ENCODE measurements around the gene FAM222A. TPM values are rescaled to one million over a fixed set of nuclear protein-coding genes. Genes with fewer than 3 reads are reported as not detected.
A peak's percentile ranks its signal among the peaks of the same experiment; 100 is the strongest.

FAM222A gene
- total RNA-seq, 2 donors from 2014 or later, result 21.6 to 24.4 TPM

DNA sequence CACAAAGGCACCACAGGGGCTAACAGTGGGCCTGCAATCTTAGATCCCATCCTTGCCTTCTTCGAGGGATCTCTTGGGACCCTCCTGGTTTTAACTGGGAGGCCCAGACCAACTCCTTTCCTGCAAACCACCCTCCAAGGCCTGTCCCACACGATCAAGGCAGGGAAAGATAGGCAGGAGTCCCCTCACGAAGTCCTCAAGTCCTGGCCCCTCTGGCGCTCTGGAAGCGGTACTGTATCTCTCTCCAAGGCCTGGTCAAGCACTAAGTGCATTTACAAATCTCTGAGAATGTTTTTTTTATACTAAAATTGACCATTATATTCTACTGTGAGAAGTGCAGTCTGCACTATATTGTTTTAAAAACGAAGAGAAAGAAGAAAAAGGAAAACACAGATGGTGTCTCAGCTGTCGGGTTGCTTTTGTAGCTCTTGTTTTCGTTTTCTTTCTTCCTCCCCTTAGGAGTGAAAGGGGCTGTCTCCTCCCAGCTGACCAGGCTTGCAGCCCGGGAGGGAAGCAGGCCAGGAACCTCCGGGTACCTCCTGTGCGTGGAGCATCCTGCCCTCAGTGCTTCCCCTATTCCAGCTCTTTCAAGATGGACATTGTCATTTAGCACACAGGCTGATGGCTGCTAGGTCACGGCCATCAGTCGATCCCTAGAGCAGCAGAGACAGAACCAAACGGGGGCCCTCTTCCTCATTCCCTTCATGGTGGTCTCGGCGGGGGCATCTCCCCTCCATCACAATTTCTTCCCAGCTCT lies 56.7 kb downstream of the FAM222A start:
- Histone ChIP-seq H3K9ac (ENCODE audit: extremely low read depth, low read length, poor library complexity, severe bottlenecking) (no peak overlapping the region), H3K27me3 (ENCODE audit: control insufficient read depth, insufficient read depth, low read length, poor library complexity, severe bottlenecking) (no peaks in the 10 kb centered on the region), H3K36me3 (ENCODE audit: control insufficient read depth, insufficient read depth, low read length) (peaks cover 10% of the 10 kb centered on the region), H3K9me3 (ENCODE audit: control insufficient read depth, low read length) (no peaks in the 10 kb centered on the region), H3K4me3 (ENCODE audit: low read length) (no peak overlapping the region), H3K4me1 (ENCODE audit: control insufficient read depth, insufficient read depth, low read length) (no peaks in the 10 kb centered on the region), H3K27ac (ENCODE audit: low read depth, low read length) (no peak overlapping the region)
- Mint-ChIP-seq H3K27ac (no peak overlapping the region), H3K9me3 (no peaks in the 10 kb centered on the region), H3K4me3 (no peak overlapping the region), H3K27me3 (ENCODE audit: insufficient read depth) (no peaks in the 10 kb centered on the region), H3K4me1 (peaks cover 11% of the 10 kb centered on the region), H3K36me3 (ENCODE audit: low read depth) (peaks cover 11% of the 10 kb centered on the region)
- TF ChIP-seq, protein P1, sequence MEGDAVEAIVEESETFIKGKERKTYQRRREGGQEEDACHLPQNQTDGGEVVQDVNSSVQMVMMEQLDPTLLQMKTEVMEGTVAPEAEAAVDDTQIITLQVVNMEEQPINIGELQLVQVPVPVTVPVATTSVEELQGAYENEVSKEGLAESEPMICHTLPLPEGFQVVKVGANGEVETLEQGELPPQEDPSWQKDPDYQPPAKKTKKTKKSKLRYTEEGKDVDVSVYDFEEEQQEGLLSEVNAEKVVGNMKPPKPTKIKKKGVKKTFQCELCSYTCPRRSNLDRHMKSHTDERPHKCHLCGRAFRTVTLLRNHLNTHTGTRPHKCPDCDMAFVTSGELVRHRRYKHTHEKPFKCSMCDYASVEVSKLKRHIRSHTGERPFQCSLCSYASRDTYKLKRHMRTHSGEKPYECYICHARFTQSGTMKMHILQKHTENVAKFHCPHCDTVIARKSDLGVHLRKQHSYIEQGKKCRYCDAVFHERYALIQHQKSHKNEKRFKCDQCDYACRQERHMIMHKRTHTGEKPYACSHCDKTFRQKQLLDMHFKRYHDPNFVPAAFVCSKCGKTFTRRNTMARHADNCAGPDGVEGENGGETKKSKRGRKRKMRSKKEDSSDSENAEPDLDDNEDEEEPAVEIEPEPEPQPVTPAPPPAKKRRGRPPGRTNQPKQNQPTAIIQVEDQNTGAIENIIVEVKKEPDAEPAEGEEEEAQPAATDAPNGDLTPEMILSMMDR (conservative IDR thresholded peaks at IDR 0.05), result no peak
- WGBS, 2 experiments (ENCODE audit: insufficient coverage in 1 of 2, insufficient read length in 1 of 2), result 86 to 92% methylated on average over 5 to 16 of the region's 16 CpGs
- peak; percentile 46 for DNase-seq

- Histone ChIP-seq H3K9ac (ENCODE audit: extremely low read depth, low read length, poor library complexity, severe bottlenecking) (no peak overlapping the region), H3K36me3 (ENCODE audit: control insufficient read depth, insufficient read depth, low read length) (peaks cover 6% of the 10 kb centered on the region), H3K27ac (ENCODE audit: low read depth, low read length) (no peak overlapping the region), H3K4me3 (ENCODE audit: low read length) (no peak overlapping the region), H3K27me3 (ENCODE audit: control insufficient read depth, insufficient read depth, low read length, poor library complexity, severe bottlenecking) (no peaks in the 10 kb centered on the region), H3K9me3 (ENCODE audit: control insufficient read depth, low read length) (no peaks in the 10 kb centered on the region), H3K4me1 (ENCODE audit: control insufficient read depth, insufficient read depth, low read length) (no peaks in the 10 kb centered on the region)
- Mint-ChIP-seq H3K4me3 (no peak overlapping the region), H3K27ac (peak overlapping the region; percentile 30), H3K9me3 (no peaks in the 10 kb centered on the region), H3K36me3 (ENCODE audit: low read depth) (peaks cover 11% of the 10 kb centered on the region), H3K27me3 (ENCODE audit: insufficient read depth) (no peaks in the 10 kb centered on the region), H3K4me1 (peaks cover 11% of the 10 kb centered on the region)
- DNase-seq, result peak; percentile 45
- WGBS, 2 experiments (ENCODE audit: insufficient coverage in 1 of 2, insufficient read length in 1 of 2), result 91 to 94% methylated on average over 13 to 17 of the region's 17 CpGs
- TF ChIP-seq, protein P1 (conservative IDR thresholded peaks at IDR 0.05), result no peak
These were observed 57.4 kb downstream of the FAM222A start for GRCh38 chr12:109770861-109771670.

DNA sequence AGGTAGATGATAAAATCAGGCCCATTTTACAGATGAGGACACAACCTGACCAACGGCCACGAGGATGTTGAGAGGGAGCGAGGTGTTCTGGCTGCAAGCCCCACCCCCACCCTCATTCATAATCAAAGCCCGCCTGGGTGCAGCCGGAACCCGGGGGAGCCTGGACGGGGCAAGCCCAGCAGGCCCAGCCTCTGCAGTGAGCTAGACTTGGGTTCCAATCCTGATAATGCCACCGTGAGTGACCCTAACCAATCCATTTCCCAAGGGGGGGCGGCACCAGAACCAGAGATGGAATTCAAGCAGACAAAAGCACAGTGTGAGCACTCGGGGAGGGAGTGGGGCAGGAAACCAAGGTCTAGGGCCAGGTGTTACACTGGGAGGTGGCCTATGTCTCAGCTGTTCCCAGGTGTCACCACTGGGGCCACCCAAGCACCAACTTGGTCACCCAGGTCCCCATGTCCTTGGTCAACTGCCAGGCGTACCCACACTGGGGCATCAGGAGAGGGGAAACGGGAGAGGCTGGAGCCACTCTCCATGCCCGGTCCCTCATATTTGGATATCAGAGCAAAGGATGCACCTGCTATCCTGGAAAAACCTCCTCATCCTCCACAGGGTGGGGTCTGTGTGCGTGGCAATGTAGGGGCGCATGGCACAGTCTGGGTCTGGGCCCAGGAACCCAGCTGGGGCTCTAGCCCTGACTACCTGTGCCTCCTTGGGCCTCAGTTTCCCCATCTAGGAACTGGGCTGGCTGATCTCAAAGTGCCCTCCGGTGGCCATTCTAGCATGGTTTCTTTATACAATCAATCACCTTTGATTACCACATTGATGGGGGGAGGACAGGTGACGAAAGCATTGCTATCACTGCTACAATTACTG lies 58.4 kb downstream of the FAM222A start:
- Histone ChIP-seq H3K4me3 (ENCODE audit: low read length) (no peak overlapping the region), H3K27me3 (ENCODE audit: control insufficient read depth, insufficient read depth, low read length, poor library complexity, severe bottlenecking) (no peaks in the 10 kb centered on the region), H3K9ac (ENCODE audit: extremely low read depth, low read length, poor library complexity, severe bottlenecking) (no peak overlapping the region), H3K27ac (ENCODE audit: low read depth, low read length) (no peak overlapping the region), H3K9me3 (ENCODE audit: control insufficient read depth, low read length) (no peaks in the 10 kb centered on the region), H3K4me1 (ENCODE audit: control insufficient read depth, insufficient read depth, low read length) (no peaks in the 10 kb centered on the region), H3K36me3 (ENCODE audit: control insufficient read depth, insufficient read depth, low read length) (peaks cover 5% of the 10 kb centered on the region)
- Mint-ChIP-seq H3K36me3 (ENCODE audit: low read depth) (peaks cover 11% of the 10 kb centered on the region), H3K27me3 (ENCODE audit: insufficient read depth) (no peaks in the 10 kb centered on the region), H3K4me1 (peaks cover 9% of the 10 kb centered on the region), H3K27ac (peak overlapping the region; percentile 30), H3K4me3 (no peak overlapping the region), H3K9me3 (no peaks in the 10 kb centered on the region)
- 92 to 94% methylated on average over 10 to 17 of the region's 17 CpGs for WGBS, 2 experiments (ENCODE audit: insufficient coverage in 1 of 2, insufficient read length in 1 of 2)
- TF ChIP-seq, protein P1 (conservative IDR thresholded peaks at IDR 0.05), result peak; percentile 63
- peak; percentile 68 for DNase-seq
